DOHH2 (cell line): ENCODE results near the gene SYVN1.

Experiments used
- EZH2phosphoT487 ChIP-seq: fragments of 200-600 bp; sonication (generic); IDR thresholded peaks from 2 replicates; pipeline ENCODE4 v1.6.1; 2017; ENCODE audit warnings: borderline replicate concordance, mild to moderate bottlenecking, antibody characterized with exemption, low read length, moderate library complexity, mixed read lengths
- TF ChIP-seq, protein P1 (sequence below): fragments of 200-600 bp; sonication (generic); IDR thresholded peaks from one replicate; pipeline ENCODE4 v1.5.1; 2014; ENCODE audit warnings: antibody characterized with exemption, mild to moderate bottlenecking, low read depth, low read length; ENCODE audit not compliant: poor library complexity, severe bottlenecking

DNA sequence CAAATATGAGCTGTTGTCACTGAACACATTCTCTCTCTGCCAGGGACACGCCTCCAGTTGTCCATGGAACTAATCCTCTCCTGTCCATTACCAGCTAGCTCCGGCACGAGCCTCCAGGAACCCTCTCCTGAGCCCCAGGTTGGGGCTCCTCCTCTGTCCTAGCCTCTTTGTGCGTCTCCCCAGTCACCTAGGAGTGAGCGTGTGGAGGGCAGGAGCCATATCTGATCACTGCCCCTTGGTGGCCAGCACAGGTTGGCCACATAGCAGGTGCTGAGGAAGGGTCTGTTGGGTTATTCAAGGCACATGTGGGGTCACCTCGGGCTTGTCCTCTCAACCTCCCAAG, 2.5 kb downstream of the SYVN1 start:
- TF ChIP-seq, protein P1, sequence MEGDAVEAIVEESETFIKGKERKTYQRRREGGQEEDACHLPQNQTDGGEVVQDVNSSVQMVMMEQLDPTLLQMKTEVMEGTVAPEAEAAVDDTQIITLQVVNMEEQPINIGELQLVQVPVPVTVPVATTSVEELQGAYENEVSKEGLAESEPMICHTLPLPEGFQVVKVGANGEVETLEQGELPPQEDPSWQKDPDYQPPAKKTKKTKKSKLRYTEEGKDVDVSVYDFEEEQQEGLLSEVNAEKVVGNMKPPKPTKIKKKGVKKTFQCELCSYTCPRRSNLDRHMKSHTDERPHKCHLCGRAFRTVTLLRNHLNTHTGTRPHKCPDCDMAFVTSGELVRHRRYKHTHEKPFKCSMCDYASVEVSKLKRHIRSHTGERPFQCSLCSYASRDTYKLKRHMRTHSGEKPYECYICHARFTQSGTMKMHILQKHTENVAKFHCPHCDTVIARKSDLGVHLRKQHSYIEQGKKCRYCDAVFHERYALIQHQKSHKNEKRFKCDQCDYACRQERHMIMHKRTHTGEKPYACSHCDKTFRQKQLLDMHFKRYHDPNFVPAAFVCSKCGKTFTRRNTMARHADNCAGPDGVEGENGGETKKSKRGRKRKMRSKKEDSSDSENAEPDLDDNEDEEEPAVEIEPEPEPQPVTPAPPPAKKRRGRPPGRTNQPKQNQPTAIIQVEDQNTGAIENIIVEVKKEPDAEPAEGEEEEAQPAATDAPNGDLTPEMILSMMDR: no peak
- TF ChIP-seq EZH2phosphoT487: no peak
